PC-9 (cell line): ENCODE results near the gene BARX1. TPM values are rescaled to one million over a fixed set of nuclear protein-coding genes. Genes with fewer than 3 reads are reported as not detected.

Source experiments
- BruUV-seq: library from RNA; stranded (reverse); fragments of 400-500 nt; replicated peaks from 2 replicates; lab custom pipeline; 2021; lab: Mats Ljungman, UMichigan
- CTCF ChIA-PET: fragments of 300-600 bp; sonication (Branson Sonifier 250); formaldehyde crosslinking; loops from one replicate; lab custom pipeline; 2022; ENCODE audit warnings: antibody characterized with exemption; lab: Charles Lee
- POLR2A ChIA-PET: fragments of 300-600 bp; sonication (Branson Sonifier 250); formaldehyde crosslinking; loops from one replicate; lab custom pipeline; 2022; ENCODE audit warnings: antibody characterized with exemption; ENCODE audit not compliant: unreplicated experiment; lab: Charles Lee
- DNase-seq, 2 experiments: peaks; one replicate each; pipeline versions ENCODE4 v3.0.0 to v3.0.0-alpha.2; 2015 to 2022; ENCODE audit warnings: mixed read lengths in 1 of 2
- H2AFZ ChIP-seq: fragments of 200-600 bp; sonication (generic); 2 replicates; pipeline ENCODE4 v1.8.1; 2017; ENCODE audit warnings: antibody characterized with exemption
- H3F3A ChIP-seq: fragments of 200-600 bp; sonication (generic); 2 replicates; pipeline ENCODE4 v1.8.1; 2017; ENCODE audit warnings: antibody characterized with exemption, mild to moderate bottlenecking, low read depth; ENCODE audit not compliant: insufficient read depth
- H3K27ac ChIP-seq: fragments of 200-600 bp; sonication (generic); 2 replicates; pipeline ENCODE4 v1.6.1; 2016; ENCODE audit warnings: mixed run types
- H3K27me3 ChIP-seq: fragments of 200-600 bp; sonication (generic); 2 replicates; pipeline ENCODE4 v1.6.1; 2016; ENCODE audit warnings: low read depth, mixed run types; ENCODE audit not compliant: insufficient read depth
- H3K36me3 ChIP-seq: fragments of 200-600 bp; sonication (generic); 2 replicates; pipeline ENCODE4 v1.6.1; 2016; ENCODE audit warnings: low read depth, mixed run types
- H3K4me1 ChIP-seq: fragments of 200-600 bp; sonication (generic); replicated peaks from 2 replicates; pipeline ENCODE4 v1.6.1; 2016; ENCODE audit warnings: mixed run types; ENCODE audit not compliant: insufficient read depth
- H3K4me2 ChIP-seq: fragments of 200-600 bp; sonication (generic); 2 replicates; pipeline ENCODE4 v1.6.1; 2017; ENCODE audit warnings: mixed run types
- H3K4me3 ChIP-seq: fragments of 200-600 bp; sonication (generic); 2 replicates; pipeline ENCODE4 v1.6.1; 2016; ENCODE audit warnings: mixed run types
- H3K79me2 ChIP-seq: fragments of 200-600 bp; sonication (generic); 2 replicates; pipeline ENCODE4 v1.6.1; 2017; ENCODE audit warnings: low read depth, mixed run types
- H3K9me2 ChIP-seq: fragments of 200-600 bp; sonication (generic); 2 replicates; pipeline ENCODE4 v1.8.1; 2017; ENCODE audit warnings: mild to moderate bottlenecking; ENCODE audit not compliant: insufficient read depth
- H3K9me3 ChIP-seq: fragments of 200-600 bp; sonication (generic); 2 replicates; pipeline ENCODE4 v1.8.1; 2016; ENCODE audit warnings: low read depth; ENCODE audit not compliant: insufficient read depth
- H4K20me1 ChIP-seq: fragments of 200-600 bp; sonication (generic); 2 replicates; pipeline ENCODE4 v1.8.1; 2017; ENCODE audit not compliant: insufficient read depth
- EZH2 ChIP-seq: fragments of 200-600 bp; sonication (generic); IDR thresholded peaks from 2 replicates; pipeline ENCODE4 v1.8.0; 2017; ENCODE audit warnings: antibody characterized with exemption, low read depth
- intact Hi-C: fragments of 100-400 bp; cut with micrococcal nuclease; formaldehyde crosslinking; loops from one replicate; pipeline ENCODE4 v1.10.0; 2022; ENCODE audit not compliant: unreplicated experiment
- total RNA-seq: library from RNA; stranded (reverse); gene quantifications from 2 replicates; pipeline ENCODE4 v1.2.3, GENCODE V29; 2021
- TF ChIP-seq, protein P1 (sequence below): fragments of 200-600 bp; sonication (generic); conservative IDR thresholded peaks from 2 replicates; pipeline ENCODE4 v1.6.1; 2017; ENCODE audit warnings: mixed run types, antibody characterized with exemption, mild to moderate bottlenecking, moderate library complexity

BARX1 gene
- total RNA-seq, 1 experiment from 2014 or later, result not detected

DNA sequence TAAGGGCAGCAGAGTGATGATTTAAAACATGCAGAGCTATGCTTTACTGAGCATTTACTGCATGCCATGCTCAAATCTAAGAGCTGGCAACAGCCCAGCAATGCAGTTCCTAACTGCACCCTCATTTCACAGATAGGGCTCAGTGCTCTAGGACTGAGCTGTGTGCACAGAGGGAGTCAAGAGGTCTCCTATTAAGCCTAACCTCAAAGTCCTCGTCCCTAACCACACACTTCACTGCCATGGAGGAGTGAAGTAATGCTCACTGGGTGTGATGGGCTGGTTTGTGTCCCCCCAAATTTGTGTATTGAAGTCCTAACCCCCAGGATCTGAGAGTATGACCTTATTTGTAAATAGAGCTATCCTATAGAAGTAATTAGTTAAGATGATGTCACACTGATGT, 25.9 kb downstream of the BARX1 start:
- no peaks in the 10 kb centered on the region for H3K36me3 ChIP-seq
- H3K27ac ChIP-seq, result no peak overlapping the region
- intact Hi-C loops, result no loop called here
- BruUV-seq, result no TSS peak
- no peak overlapping the region for H3K4me3 ChIP-seq
- ChIA-PET POLR2A (no interaction called here), CTCF (no interaction called here)
- no peaks in the 10 kb centered on the region for H3K9me3 ChIP-seq
- H3K4me2 ChIP-seq, result no peak overlapping the region
- no peak overlapping the region for H2AFZ ChIP-seq
- H3K9me2 ChIP-seq, result no peaks in the 10 kb centered on the region
- H3F3A ChIP-seq, result no peaks in the 10 kb centered on the region
- TF ChIP-seq EZH2, result no peak
- TF ChIP-seq, protein P1, sequence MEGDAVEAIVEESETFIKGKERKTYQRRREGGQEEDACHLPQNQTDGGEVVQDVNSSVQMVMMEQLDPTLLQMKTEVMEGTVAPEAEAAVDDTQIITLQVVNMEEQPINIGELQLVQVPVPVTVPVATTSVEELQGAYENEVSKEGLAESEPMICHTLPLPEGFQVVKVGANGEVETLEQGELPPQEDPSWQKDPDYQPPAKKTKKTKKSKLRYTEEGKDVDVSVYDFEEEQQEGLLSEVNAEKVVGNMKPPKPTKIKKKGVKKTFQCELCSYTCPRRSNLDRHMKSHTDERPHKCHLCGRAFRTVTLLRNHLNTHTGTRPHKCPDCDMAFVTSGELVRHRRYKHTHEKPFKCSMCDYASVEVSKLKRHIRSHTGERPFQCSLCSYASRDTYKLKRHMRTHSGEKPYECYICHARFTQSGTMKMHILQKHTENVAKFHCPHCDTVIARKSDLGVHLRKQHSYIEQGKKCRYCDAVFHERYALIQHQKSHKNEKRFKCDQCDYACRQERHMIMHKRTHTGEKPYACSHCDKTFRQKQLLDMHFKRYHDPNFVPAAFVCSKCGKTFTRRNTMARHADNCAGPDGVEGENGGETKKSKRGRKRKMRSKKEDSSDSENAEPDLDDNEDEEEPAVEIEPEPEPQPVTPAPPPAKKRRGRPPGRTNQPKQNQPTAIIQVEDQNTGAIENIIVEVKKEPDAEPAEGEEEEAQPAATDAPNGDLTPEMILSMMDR, result no peak
- no peak for DNase-seq
- H3K79me2 ChIP-seq, result no peaks in the 10 kb centered on the region
- H3K27me3 ChIP-seq, result peaks cover 92% of the 10 kb centered on the region
- no peaks in the 10 kb centered on the region for H4K20me1 ChIP-seq
- no peaks in the 10 kb centered on the region for H3K4me1 ChIP-seq

DNA sequence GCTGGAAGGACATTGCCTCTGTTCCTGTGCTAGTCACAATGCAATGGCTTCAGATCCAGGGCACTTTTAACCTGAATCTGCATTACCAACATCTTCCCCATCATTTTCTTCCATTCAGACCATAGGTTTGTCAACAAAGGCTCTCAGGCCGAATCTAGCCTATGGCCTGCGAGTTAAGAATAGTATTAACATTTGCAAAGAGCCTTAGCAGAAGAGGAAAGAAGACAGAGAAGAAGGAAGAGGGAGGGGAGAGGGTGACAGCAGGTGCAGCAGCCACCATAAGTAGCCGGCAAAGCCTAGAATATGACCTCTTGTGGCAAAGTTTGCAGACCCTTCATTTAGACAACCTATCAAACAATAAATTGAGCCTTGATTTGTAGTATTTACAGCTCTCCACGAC, 32.6 kb downstream of the BARX1 start:
- H3K9me2 ChIP-seq, result no peaks in the 10 kb centered on the region
- ChIA-PET POLR2A (no interaction called here), CTCF (no interaction called here)
- no peaks in the 10 kb centered on the region for H3K36me3 ChIP-seq
- H3K79me2 ChIP-seq, result no peaks in the 10 kb centered on the region
- no peaks in the 10 kb centered on the region for H3K9me3 ChIP-seq
- BruUV-seq, result no TSS peak
- intact Hi-C loops, result no loop called here
- H3F3A ChIP-seq, result no peaks in the 10 kb centered on the region
- H4K20me1 ChIP-seq, result no peaks in the 10 kb centered on the region
- no peak for DNase-seq
- H3K4me2 ChIP-seq, result no peak overlapping the region
- no peak overlapping the region for H2AFZ ChIP-seq
- no peak overlapping the region for H3K27ac ChIP-seq
- no peaks in the 10 kb centered on the region for H3K4me1 ChIP-seq
- TF ChIP-seq, protein P1, result no peak
- no peak for TF ChIP-seq EZH2
- no peak overlapping the region for H3K4me3 ChIP-seq
- H3K27me3 ChIP-seq, result peaks cover 89% of the 10 kb centered on the region

DNA sequence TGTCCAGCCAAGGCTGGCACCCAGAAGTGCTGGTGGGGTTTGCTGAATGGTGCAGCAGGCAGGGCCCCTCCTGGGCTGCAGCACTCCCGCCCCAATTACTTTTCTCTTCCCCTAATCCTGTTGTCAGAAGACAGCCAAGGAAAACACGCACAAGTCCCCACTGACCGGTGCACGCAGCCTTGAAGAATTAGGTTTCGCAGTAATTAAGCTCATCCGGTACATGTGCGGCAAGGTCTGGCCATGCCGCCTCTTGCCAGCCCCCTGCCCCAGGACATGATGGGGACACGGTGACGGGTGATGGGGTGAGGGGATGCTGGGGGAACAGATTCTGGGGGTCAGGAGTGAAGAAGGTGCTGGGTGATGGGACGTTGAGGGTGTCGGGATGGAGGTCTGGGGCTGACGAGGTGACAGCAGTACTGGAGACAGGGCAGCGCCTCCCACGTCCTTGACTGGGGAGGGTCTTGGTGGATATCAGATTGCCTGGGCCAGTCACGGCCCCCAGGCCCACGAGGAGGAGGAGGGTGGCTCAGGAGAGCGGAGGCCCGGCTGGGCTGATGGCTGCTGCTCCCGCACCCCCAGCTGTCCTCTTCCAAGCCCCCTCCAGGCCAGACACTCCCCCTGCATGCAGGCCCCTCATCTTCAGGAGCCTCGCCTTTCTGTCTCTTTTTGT, 34.9 kb downstream of the BARX1 start:
- CTCF ChIA-PET, result no interaction called here
- BruUV-seq, result no TSS peak
- DNase-seq, result no peak
- Histone ChIP-seq H3K4me1 (no peaks in the 10 kb centered on the region), H3K27ac (no peak overlapping the region), H3K4me2 (no peak overlapping the region), H3F3A (no peaks in the 10 kb centered on the region), H3K4me3 (no peak overlapping the region), H2AFZ (no peak overlapping the region), H3K79me2 (no peaks in the 10 kb centered on the region), H3K9me3 (no peaks in the 10 kb centered on the region), H4K20me1 (no peaks in the 10 kb centered on the region; the same call in 1 of the 2 replicates), H3K9me2 (no peaks in the 10 kb centered on the region), H3K27me3 (peaks cover 87% of the 10 kb centered on the region), H3K36me3 (no peaks in the 10 kb centered on the region)
- intact Hi-C loops, result no loop called here
- POLR2A ChIA-PET, result no interaction called here
- TF ChIP-seq, protein P1, result no peak
